ENCODE results near the gene MARK3. TPM values are rescaled to one million over a fixed set of nuclear protein-coding genes. Genes with fewer than 3 reads are reported as not detected.

MARK3 gene
- total RNA-seq, 1 donor from 2014 or later = 138 TPM

- no peaks in the 10 kb centered on the region for H3K9me3 Mint-ChIP-seq (ENCODE audit: low read depth)
- TF ChIP-seq CTCF (IDR thresholded peaks at IDR 0.05; ENCODE audit: unreplicated experiment) = no peak
- H3K4me1 Mint-ChIP-seq (ENCODE audit: low read depth) = peaks cover 42% of the 10 kb centered on the region
- H3K27me3 Mint-ChIP-seq = no peaks in the 10 kb centered on the region
- H3K27ac Mint-ChIP-seq = no peak overlapping the region
- peaks cover 16% of the 10 kb centered on the region for H3K36me3 Mint-ChIP-seq (ENCODE audit: insufficient read depth)
- DNase-seq (ENCODE audit: low spot score, unreplicated experiment) = no peak
- H3K4me3 Mint-ChIP-seq (ENCODE audit: low read depth) = no peak overlapping the region
Observed at GRCh38 chr14:103404032-103404918, 19.1 kb downstream of the MARK3 start.

- Mint-ChIP-seq H3K36me3 (ENCODE audit: insufficient read depth) (peaks cover 17% of the 10 kb centered on the region), H3K9me3 (ENCODE audit: low read depth) (no peaks in the 10 kb centered on the region), H3K4me1 (ENCODE audit: low read depth) (peaks cover 42% of the 10 kb centered on the region)
Observed at GRCh38 chr14:103404920-103405319, 19.7 kb downstream of the MARK3 start.

GRCh38 chr14:103408491-103409155 is 23.4 kb downstream of the MARK3 start:
- H3K4me3 Mint-ChIP-seq (ENCODE audit: low read depth) = no peak overlapping the region
- peaks cover 30% of the 10 kb centered on the region for H3K4me1 Mint-ChIP-seq (ENCODE audit: low read depth)
- TF ChIP-seq CTCF (IDR thresholded peaks at IDR 0.05; ENCODE audit: unreplicated experiment) = no peak
- H3K27ac Mint-ChIP-seq = peak overlapping the region; percentile 79
- peaks cover 29% of the 10 kb centered on the region for H3K36me3 Mint-ChIP-seq (ENCODE audit: insufficient read depth)
- no peak for DNase-seq (ENCODE audit: low spot score, unreplicated experiment)
- H3K9me3 Mint-ChIP-seq (ENCODE audit: low read depth) = no peaks in the 10 kb centered on the region
- H3K27me3 Mint-ChIP-seq = no peaks in the 10 kb centered on the region

More at GRCh38 chr14:103404920-103405319, 19.7 kb downstream of the MARK3 start:
- no peak for DNase-seq (ENCODE audit: low spot score, unreplicated experiment)
- TF ChIP-seq CTCF (IDR thresholded peaks at IDR 0.05; ENCODE audit: unreplicated experiment) = no peak
- Mint-ChIP-seq H3K27ac (no peak overlapping the region), H3K4me3 (ENCODE audit: low read depth) (no peak overlapping the region), H3K27me3 (no peaks in the 10 kb centered on the region)

GRCh38 chr14:103416916-103417315 is 31.7 kb downstream of the MARK3 start:
- no peaks in the 10 kb centered on the region for H3K9me3 Mint-ChIP-seq (ENCODE audit: low read depth)
- peaks cover 19% of the 10 kb centered on the region for H3K36me3 Mint-ChIP-seq (ENCODE audit: insufficient read depth)
- no peak overlapping the region for H3K27ac Mint-ChIP-seq
- no peak for DNase-seq (ENCODE audit: low spot score, unreplicated experiment)
- peaks cover 11% of the 10 kb centered on the region for H3K4me1 Mint-ChIP-seq (ENCODE audit: low read depth)
- no peak for TF ChIP-seq CTCF (IDR thresholded peaks at IDR 0.05; ENCODE audit: unreplicated experiment)
- H3K27me3 Mint-ChIP-seq = no peaks in the 10 kb centered on the region
- no peak overlapping the region for H3K4me3 Mint-ChIP-seq (ENCODE audit: low read depth)

- no peaks in the 10 kb centered on the region for H3K9me3 Mint-ChIP-seq (ENCODE audit: low read depth)
Observed at GRCh38 chr14:103418481-103418818, 33.2 kb downstream of the MARK3 start.

More at GRCh38 chr14:103418481-103418818, 33.2 kb downstream of the MARK3 start:
- no peak overlapping the region for H3K27ac Mint-ChIP-seq
- no peak for TF ChIP-seq CTCF (IDR thresholded peaks at IDR 0.05; ENCODE audit: unreplicated experiment)
- no peaks in the 10 kb centered on the region for H3K27me3 Mint-ChIP-seq
- no peak overlapping the region for H3K4me3 Mint-ChIP-seq (ENCODE audit: low read depth)
- peaks cover 13% of the 10 kb centered on the region for H3K36me3 Mint-ChIP-seq (ENCODE audit: insufficient read depth)
- DNase-seq (ENCODE audit: low spot score, unreplicated experiment) = no peak
- peaks cover 15% of the 10 kb centered on the region for H3K4me1 Mint-ChIP-seq (ENCODE audit: low read depth)
